ENCODE measurements around the gene DHRS7B.

DNA sequence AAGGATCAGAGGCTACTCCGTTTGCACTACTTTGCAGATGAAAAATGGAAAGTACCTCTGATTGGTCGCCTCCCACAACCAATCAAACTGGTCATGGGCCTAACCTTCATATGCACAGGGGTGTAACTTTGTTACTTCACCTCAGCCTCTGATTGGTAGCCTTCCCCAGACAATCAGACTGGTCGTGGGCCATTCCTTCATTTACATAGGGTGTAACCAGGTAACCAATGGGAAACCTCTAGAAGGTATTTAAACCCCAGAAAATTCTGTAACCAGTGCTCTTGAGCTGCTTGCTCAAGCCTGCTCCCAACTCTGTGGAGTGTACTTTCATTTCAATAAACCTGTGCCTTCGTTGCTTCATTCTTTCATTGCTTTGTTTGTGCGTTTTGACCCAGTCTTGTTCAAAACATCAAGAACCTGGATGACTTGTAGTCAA lies 44.7 kb upstream of the DHRS7B start:
- TF ChIP-seq, protein P1, sequence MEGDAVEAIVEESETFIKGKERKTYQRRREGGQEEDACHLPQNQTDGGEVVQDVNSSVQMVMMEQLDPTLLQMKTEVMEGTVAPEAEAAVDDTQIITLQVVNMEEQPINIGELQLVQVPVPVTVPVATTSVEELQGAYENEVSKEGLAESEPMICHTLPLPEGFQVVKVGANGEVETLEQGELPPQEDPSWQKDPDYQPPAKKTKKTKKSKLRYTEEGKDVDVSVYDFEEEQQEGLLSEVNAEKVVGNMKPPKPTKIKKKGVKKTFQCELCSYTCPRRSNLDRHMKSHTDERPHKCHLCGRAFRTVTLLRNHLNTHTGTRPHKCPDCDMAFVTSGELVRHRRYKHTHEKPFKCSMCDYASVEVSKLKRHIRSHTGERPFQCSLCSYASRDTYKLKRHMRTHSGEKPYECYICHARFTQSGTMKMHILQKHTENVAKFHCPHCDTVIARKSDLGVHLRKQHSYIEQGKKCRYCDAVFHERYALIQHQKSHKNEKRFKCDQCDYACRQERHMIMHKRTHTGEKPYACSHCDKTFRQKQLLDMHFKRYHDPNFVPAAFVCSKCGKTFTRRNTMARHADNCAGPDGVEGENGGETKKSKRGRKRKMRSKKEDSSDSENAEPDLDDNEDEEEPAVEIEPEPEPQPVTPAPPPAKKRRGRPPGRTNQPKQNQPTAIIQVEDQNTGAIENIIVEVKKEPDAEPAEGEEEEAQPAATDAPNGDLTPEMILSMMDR (IDR thresholded peaks at IDR 0.05) = no peak
- TF ChIP-seq POLR2A (IDR thresholded peaks at IDR 0.05; ENCODE audit: low read depth) = no peak
- TF ChIP-seq EP300 (IDR thresholded peaks at IDR 0.05) = no peak

Data from esophagus muscularis mucosa (tissue), 4 donors.